B cell (primary cell): ENCODE results near the gene FAM168A. TPM values are rescaled to one million over a fixed set of nuclear protein-coding genes. Genes with fewer than 3 reads are reported as not detected.

ENCODE experiments used
- ATAC-seq: fragments of 200-7000 bp; cut with Tn5 transposase; one replicate; pipeline ENCODE4 v1.10.0; 2021; ENCODE audit warnings: low read depth, mild to moderate bottlenecking, moderate number of reproducible peaks, moderate library complexity
- CTCF ChIA-PET: fragments of 350-600 bp; sonication (Branson Sonifier 250); formaldehyde crosslinking; loops from one replicate; lab custom pipeline; 2021; ENCODE audit warnings: antibody characterized with exemption, inconsistent platforms; lab: Charles Lee
- POLR2A ChIA-PET: fragments of 350-600 bp; sonication (Branson Sonifier 250); formaldehyde crosslinking; loops from one replicate; lab custom pipeline; 2021; ENCODE audit warnings: antibody characterized with exemption; lab: Charles Lee
- DNase-seq: peaks from one replicate; pipeline ENCODE4 v3.0.0; 2013
- H2AFZ ChIP-seq: 2 replicates; pipeline ENCODE4 v1.6.1; 2012; ENCODE audit warnings: mild to moderate bottlenecking, low read depth, low read length; ENCODE audit not compliant: insufficient read depth, poor library complexity, severe bottlenecking
- H3K27ac ChIP-seq, 2 donors: 1 replicate in 1 of 2; 2 replicates in 1 of 2; pipeline ENCODE4 v1.5.1; 2012 to 2013; ENCODE audit warnings: low read length in 2 of 2, mild to moderate bottlenecking in 2 of 2, moderate library complexity in 1 of 2
- H3K27me3 ChIP-seq, 4 experiments: fragments of 200-600 bp in 1 of 4; sonication (generic) in 1 of 4; replicated peaks in 1 of 4; 1 replicate in 2 of 4; 2 replicates in 2 of 4; pipeline versions ENCODE4 v1.6.1 to v1.7.0; 2013 to 2016; ENCODE audit warnings: low read length in 3 of 4, mild to moderate bottlenecking in 2 of 4, mixed read lengths in 1 of 4, moderate library complexity in 1 of 4; ENCODE audit not compliant: insufficient read depth in 4 of 4, control insufficient read depth in 3 of 4; ENCODE audit errors: control extremely low read depth in 1 of 4
- H3K36me3 ChIP-seq, 2 experiments: replicated peaks in 1 of 2; 1 replicate in 1 of 2; 2 replicates in 1 of 2; pipeline versions ENCODE4 v1.6.1 to v1.7.1; 2013; ENCODE audit warnings: low read length in 1 of 2; ENCODE audit not compliant: insufficient read depth in 2 of 2, control insufficient read depth in 1 of 2; ENCODE audit errors: control extremely low read depth in 1 of 2, extremely low read depth in 1 of 2
- H3K4me1 ChIP-seq, 2 donors: fragments of 200-600 bp in 1 of 2; sonication (generic) in 1 of 2; 1 replicate in 1 of 2; 2 replicates in 1 of 2; pipeline versions ENCODE4 v1.5.1 to v1.6.1; 2013 to 2017; ENCODE audit warnings: low read length in 2 of 2; ENCODE audit not compliant: control insufficient read depth in 2 of 2, insufficient read depth in 2 of 2
- H3K4me2 ChIP-seq: replicated peaks from 2 replicates; pipeline ENCODE3; 2012; ENCODE audit warnings: mild to moderate bottlenecking, low read depth, low read length; ENCODE audit not compliant: poor library complexity, severe bottlenecking
- H3K4me3 ChIP-seq, 5 experiments: fragments of 200-600 bp in 1 of 5; sonication (generic) in 1 of 5; 1 replicate in 3 of 5; 2 replicates in 2 of 5; pipeline versions ENCODE4 v1.5.1 to v1.7.0; 2011 to 2016; ENCODE audit warnings: low read length in 4 of 5, mild to moderate bottlenecking in 4 of 5, low read depth in 2 of 5, control low read depth in 1 of 5, moderate library complexity in 1 of 5; ENCODE audit not compliant: insufficient read depth in 1 of 5; ENCODE audit errors: control extremely low read depth in 1 of 5, extremely low read depth in 1 of 5
- H3K79me2 ChIP-seq: fragments of 200-600 bp; sonication (generic); one replicate; pipeline ENCODE4 v1.6.0; 2016; ENCODE audit warnings: low read length; ENCODE audit not compliant: control insufficient read depth, insufficient read depth
- H3K9ac ChIP-seq: fragments of 200-600 bp; sonication (generic); 2 replicates; pipeline ENCODE4 v1.6.1; 2017; ENCODE audit warnings: mild to moderate bottlenecking, low read length, moderate library complexity
- H3K9me3 ChIP-seq, 3 donors: one replicate each; pipeline versions ENCODE4 v1.6.1 to v1.7.1; 2013; ENCODE audit warnings: low read length in 2 of 3; ENCODE audit not compliant: control insufficient read depth in 2 of 3, insufficient read depth in 1 of 3; ENCODE audit errors: control extremely low read depth in 1 of 3
- H4K20me1 ChIP-seq: 2 replicates; pipeline ENCODE4 v1.6.0; 2012; ENCODE audit warnings: mild to moderate bottlenecking, low read length; ENCODE audit not compliant: insufficient read depth, control insufficient read depth, poor library complexity, severe bottlenecking
- H3K27ac Mint-ChIP-seq: one replicate; pipeline ENCODE4 v1.8.0; 2021; ENCODE audit warnings: mixed read lengths
- H3K27me3 Mint-ChIP-seq: one replicate; pipeline ENCODE4 v1.8.0; 2021; ENCODE audit warnings: mixed read lengths
- H3K4me1 Mint-ChIP-seq: one replicate; pipeline ENCODE4 v1.8.0; 2021; ENCODE audit warnings: mixed read lengths
- H3K4me3 Mint-ChIP-seq: one replicate; pipeline ENCODE4 v1.8.0; 2021; ENCODE audit warnings: mixed read lengths
- H3K9me3 Mint-ChIP-seq: one replicate; pipeline ENCODE4 v1.8.0; 2022; ENCODE audit warnings: mixed read lengths; ENCODE audit not compliant: insufficient read depth
- EZH2 ChIP-seq: IDR thresholded peaks from 2 replicates; pipeline ENCODE4 v1.6.1; 2012; ENCODE audit warnings: borderline replicate concordance, low read depth, mild to moderate bottlenecking, moderate library complexity, low read length; ENCODE audit not compliant: insufficient read depth, poor library complexity, severe bottlenecking
- WGBS: methylation state at CpG from one replicate; pipeline ENCODE4 v1.1.5; 2013; ENCODE audit warnings: missing lambda C conversion rate; ENCODE audit not compliant: insufficient coverage; 5-methylcytosine and 5-hydroxymethylcytosine counted together
- intact Hi-C: fragments of 100-400 bp; cut with micrococcal nuclease; formaldehyde crosslinking; loops from one replicate; pipeline ENCODE4 v1.10.0; 2022
- polyA plus RNA-seq: library from polyadenylated mRNA; depleted of rRNA; stranded (reverse); fragments of >200 nt; gene quantifications from 2 replicates; pipeline ENCODE4 v1.2.3, GENCODE V29; 2012
- total RNA-seq, 2 donors: library from RNA; stranded (reverse); fragments of 120-200 nt in 1 of 2; gene quantifications; 1 replicate in 1 of 2; 2 replicates in 1 of 2; pipeline versions ENCODE4 v1.2.3 to v1.2.4, GENCODE V29; 2013 to 2022
- TF ChIP-seq, protein P1 (sequence below): fragments of 200-600 bp; IDR thresholded peaks from one replicate; pipeline ENCODE4 v1.8.0; 2022; ENCODE audit warnings: antibody characterized with exemption, mild to moderate bottlenecking

FAM168A gene
- total and polyA plus RNA-seq, 2 donors (not counting 1 experiment from before 2014, with no cell fraction given), result 11.0 to 26.8 TPM

GRCh38 chr11:73428227-73428626, 169.7 kb downstream of the FAM168A start:
- Mint-ChIP-seq H3K4me3 (no peak overlapping the region), H3K27ac (no peak overlapping the region), H3K27me3 (no peaks in the 10 kb centered on the region), H3K9me3 (no peaks in the 10 kb centered on the region), H3K4me1 (peaks cover 11% of the 10 kb centered on the region)
- H3K4me2 ChIP-seq, result no peak overlapping the region
- H3K79me2 ChIP-seq, result no peaks in the 10 kb centered on the region
- H3K9me3 ChIP-seq, result no peaks in the 10 kb centered on the region
- H2AFZ ChIP-seq, result no peak overlapping the region
- ChIA-PET CTCF (interaction anchor here (0.6 kb wide), 1 partner anchor 366 kb away, joined by 3 read pairs; no protein-coding TSS in a partner anchor), POLR2A (no interaction called here)
- no peak overlapping the region for H3K4me3 ChIP-seq
- no peak for DNase-seq
- no peaks in the 10 kb centered on the region for H3K4me1 ChIP-seq
- H3K27ac ChIP-seq, result no peak overlapping the region
- ATAC-seq, result no peak
- H3K27me3 ChIP-seq, result no peaks in the 10 kb centered on the region
- H4K20me1 ChIP-seq, result peaks cover 5% of the 10 kb centered on the region
- TF ChIP-seq EZH2, result no peak
- TF ChIP-seq, protein P1, sequence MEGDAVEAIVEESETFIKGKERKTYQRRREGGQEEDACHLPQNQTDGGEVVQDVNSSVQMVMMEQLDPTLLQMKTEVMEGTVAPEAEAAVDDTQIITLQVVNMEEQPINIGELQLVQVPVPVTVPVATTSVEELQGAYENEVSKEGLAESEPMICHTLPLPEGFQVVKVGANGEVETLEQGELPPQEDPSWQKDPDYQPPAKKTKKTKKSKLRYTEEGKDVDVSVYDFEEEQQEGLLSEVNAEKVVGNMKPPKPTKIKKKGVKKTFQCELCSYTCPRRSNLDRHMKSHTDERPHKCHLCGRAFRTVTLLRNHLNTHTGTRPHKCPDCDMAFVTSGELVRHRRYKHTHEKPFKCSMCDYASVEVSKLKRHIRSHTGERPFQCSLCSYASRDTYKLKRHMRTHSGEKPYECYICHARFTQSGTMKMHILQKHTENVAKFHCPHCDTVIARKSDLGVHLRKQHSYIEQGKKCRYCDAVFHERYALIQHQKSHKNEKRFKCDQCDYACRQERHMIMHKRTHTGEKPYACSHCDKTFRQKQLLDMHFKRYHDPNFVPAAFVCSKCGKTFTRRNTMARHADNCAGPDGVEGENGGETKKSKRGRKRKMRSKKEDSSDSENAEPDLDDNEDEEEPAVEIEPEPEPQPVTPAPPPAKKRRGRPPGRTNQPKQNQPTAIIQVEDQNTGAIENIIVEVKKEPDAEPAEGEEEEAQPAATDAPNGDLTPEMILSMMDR, result no peak
- intact Hi-C loops, result no loop called here
- H3K9ac ChIP-seq, result no peak overlapping the region
- H3K36me3 ChIP-seq, result peaks cover 0 to 2% of the 10 kb centered on the region in 2 experiments

DNA sequence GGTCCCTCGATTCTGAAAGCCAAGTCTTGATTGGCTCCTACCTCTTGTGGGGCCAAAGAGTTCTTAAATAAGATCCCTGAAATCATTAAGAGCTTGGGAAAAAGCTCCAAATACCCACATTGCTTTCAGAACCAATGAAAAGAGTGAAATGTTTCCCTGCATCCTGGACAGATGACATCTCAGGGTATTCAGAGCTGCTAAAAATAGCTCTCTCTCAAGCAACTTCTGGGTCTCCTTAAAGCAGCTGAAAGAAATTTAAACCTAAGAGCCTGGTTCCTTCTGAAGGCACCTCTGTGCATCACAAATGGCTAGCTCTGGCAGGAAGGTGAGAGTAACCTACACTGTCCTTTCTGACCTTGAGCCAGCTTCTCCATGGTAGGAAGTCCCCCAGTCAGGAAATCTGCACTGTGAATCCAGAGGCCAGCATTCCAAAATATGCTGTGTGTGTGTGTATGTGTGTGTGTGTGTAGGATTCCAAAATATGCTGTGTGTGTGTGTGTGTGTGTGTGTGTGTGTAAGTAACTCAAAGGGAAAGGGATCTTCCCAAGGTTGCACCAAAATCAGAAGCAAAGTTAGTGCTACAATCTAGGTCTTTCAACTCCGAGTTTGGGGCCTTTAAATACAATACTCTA, 171.6 kb downstream of the FAM168A start:
- no peak overlapping the region for H3K4me3 Mint-ChIP-seq
- CTCF ChIA-PET, result interaction anchor here (1.2 kb wide), 1 partner anchor 16 kb away, joined by 4 read pairs; no protein-coding TSS in a partner anchor
- TF ChIP-seq, protein P1, result no peak
- no peak for TF ChIP-seq EZH2

More for the DNA sequence above, 171.6 kb downstream of the FAM168A start:
- POLR2A ChIA-PET, result no interaction called here
- H3K9ac ChIP-seq, result no peak overlapping the region
- H3K9me3 Mint-ChIP-seq, result no peaks in the 10 kb centered on the region
- no peak overlapping the region for H3K4me3 ChIP-seq
- H3K27ac Mint-ChIP-seq, result no peak overlapping the region
- no peak overlapping the region for H3K4me2 ChIP-seq
- no peaks in the 10 kb centered on the region for H3K27me3 ChIP-seq
- H3K4me1 Mint-ChIP-seq, result peaks cover 11% of the 10 kb centered on the region
- H3K79me2 ChIP-seq, result no peaks in the 10 kb centered on the region
- no peaks in the 10 kb centered on the region for H3K27me3 Mint-ChIP-seq
- intact Hi-C loops, result no loop called here
- DNase-seq (no peak), ATAC-seq (no peak)
- H2AFZ ChIP-seq, result no peak overlapping the region
- peaks cover 5% of the 10 kb centered on the region for H4K20me1 ChIP-seq
- no peaks in the 10 kb centered on the region for H3K4me1 ChIP-seq
- no peak overlapping the region for H3K27ac ChIP-seq
- no CpG with 5 or more reads among the region's 2 CpGs for WGBS
- no peaks in the 10 kb centered on the region for H3K9me3 ChIP-seq
- H3K36me3 ChIP-seq, result peaks cover 0 to 2% of the 10 kb centered on the region in 2 experiments
